ENCODE measurements around the gene ZNF555.

- TF ChIP-seq TEAD4 (IDR thresholded peaks at IDR 0.05; ENCODE audit: low read length) (no peak), TEAD4 (CRISPR knock-in tag; IDR thresholded peaks at IDR 0.05; ENCODE audit: borderline replicate concordance) (no peak), MTA2 (IDR thresholded peaks at IDR 0.05; ENCODE audit: low read depth) (no peak), REST (IDR thresholded peaks at IDR 0.05; ENCODE audit: borderline replicate concordance) (no peak), REST (CRISPR knock-in tag; IDR thresholded peaks at IDR 0.05; ENCODE audit: low read depth) (no peak), MGA (IDR thresholded peaks at IDR 0.05) (no peak), KDM5B (IDR thresholded peaks at IDR 0.05; ENCODE audit: insufficient replicate concordance, low read depth, low read length) (no peak), SP2 (IDR thresholded peaks at IDR 0.05; ENCODE audit: extremely low read depth, low read depth, low read length, poor library complexity, severe bottlenecking) (no peak), NFIC (IDR thresholded peaks at IDR 0.05) (no peak), KAT2B (IDR thresholded peaks at IDR 0.05; ENCODE audit: low read depth, low read length) (no peak), POLR2AphosphoS5 (IDR thresholded peaks at IDR 0.05; ENCODE audit: control insufficient read depth, insufficient read depth, low read depth, low read length) (no peak)
Observed at GRCh38 chr19:2811221-2811722, 30.0 kb upstream of the ZNF555 start.

Data from K562 (cell line).